SK-N-SH treated with all-trans-retinoic acid at 6 μM for 48 hours (cell line): Measurements from ENCODE around the gene CDH22.

Experiments
- ATAC-seq: fragments of 200-7000 bp; cut with Tn5 transposase; 3 replicates; pipeline ENCODE4 v1.9.1; 2020; ENCODE audit warnings: mild to moderate bottlenecking, moderate library complexity
- ARNTL ChIP-seq: fragments of 450-650 bp; formaldehyde crosslinking; IDR thresholded peaks from 2 replicates; pipeline ENCODE4 v1.5.0; 2020; ENCODE audit warnings: low read depth, mild to moderate bottlenecking, moderate library complexity, borderline replicate concordance
- BACH2 ChIP-seq: fragments of 250-450 bp; sonication (Bioruptor Pico); IDR thresholded peaks from 2 replicates; pipeline ENCODE4 v1.9.0; 2021; ENCODE audit warnings: mild to moderate bottlenecking, borderline replicate concordance
- CSDC2 ChIP-seq: fragments of 250-450 bp; sonication (Bioruptor Pico); IDR thresholded peaks from 2 replicates; pipeline ENCODE4 v1.5.0; 2020; ENCODE audit warnings: mild to moderate bottlenecking, moderate library complexity
- GLIS3 ChIP-seq: fragments of 250-450 bp; sonication (Bioruptor Pico); IDR thresholded peaks from 2 replicates; pipeline ENCODE4 v1.5.0; 2020; ENCODE audit warnings: mild to moderate bottlenecking, moderate library complexity
- ISL1 ChIP-seq: fragments of 250-450 bp; sonication (Bioruptor Pico); IDR thresholded peaks from 2 replicates; pipeline ENCODE4 v2.1.2; 2022; ENCODE audit warnings: mild to moderate bottlenecking, moderate library complexity
- PPARA ChIP-seq: fragments of 250-450 bp; sonication (Bioruptor Pico); IDR thresholded peaks from 2 replicates; pipeline ENCODE4 v1.5.0; 2020; ENCODE audit warnings: mild to moderate bottlenecking, borderline replicate concordance
- RARB ChIP-seq: fragments of 250-450 bp; sonication (Bioruptor Pico); IDR thresholded peaks from 2 replicates; pipeline ENCODE4 v1.8.0; 2021; ENCODE audit warnings: mild to moderate bottlenecking, moderate library complexity
- SNAI2 ChIP-seq: fragments of 250-450 bp; sonication (Bioruptor Pico); IDR thresholded peaks from 2 replicates; pipeline ENCODE4 v1.5.0; 2020; ENCODE audit warnings: mild to moderate bottlenecking, moderate library complexity
- TCF4 ChIP-seq: fragments of 250-450 bp; sonication (Bioruptor Pico); IDR thresholded peaks from 2 replicates; pipeline ENCODE4 v1.8.0; 2021; ENCODE audit warnings: mild to moderate bottlenecking, moderate library complexity, borderline replicate concordance
- TOX ChIP-seq: fragments of 250-450 bp; sonication (Bioruptor Pico); IDR thresholded peaks from 2 replicates; pipeline ENCODE4 v1.8.0; 2021; ENCODE audit warnings: mild to moderate bottlenecking, moderate library complexity, borderline replicate concordance
- ZC3H10 ChIP-seq: fragments of 250-450 bp; sonication (Bioruptor Pico); IDR thresholded peaks from 2 replicates; pipeline ENCODE4 v1.5.1; 2021; ENCODE audit warnings: mild to moderate bottlenecking, moderate library complexity
- ZFP3 ChIP-seq: fragments of 250-450 bp; sonication (Bioruptor Pico); IDR thresholded peaks from 2 replicates; pipeline ENCODE4 v1.5.0; 2020; ENCODE audit warnings: mild to moderate bottlenecking, moderate library complexity
- ZFP30 ChIP-seq: fragments of 450-650 bp; formaldehyde crosslinking; IDR thresholded peaks from 2 replicates; pipeline ENCODE4 v1.5.0; 2022; ENCODE audit warnings: mild to moderate bottlenecking, moderate library complexity
- ZNF565 ChIP-seq: fragments of 450-650 bp; formaldehyde crosslinking; conservative IDR thresholded peaks from 2 replicates; pipeline ENCODE4 v1.5.0; 2020; ENCODE audit warnings: low read depth, mild to moderate bottlenecking, moderate library complexity
- ZNF70 ChIP-seq: fragments of 450-650 bp; formaldehyde crosslinking; IDR thresholded peaks from 2 replicates; pipeline ENCODE4 v1.5.0; 2020; ENCODE audit warnings: mild to moderate bottlenecking, moderate library complexity
- ZNF8 ChIP-seq: fragments of 450-650 bp; formaldehyde crosslinking; IDR thresholded peaks from 2 replicates; pipeline ENCODE4 v1.5.0; 2020; ENCODE audit warnings: mild to moderate bottlenecking, moderate library complexity
- TF ChIP-seq, protein P1 (sequence below): fragments of 250-450 bp; sonication (Bioruptor Pico); IDR thresholded peaks from 2 replicates; pipeline ENCODE4 v1.8.0; 2021; ENCODE audit warnings: low read depth, mild to moderate bottlenecking, moderate library complexity, borderline replicate concordance
- TF ChIP-seq, protein P2 (sequence below): fragments of 250-450 bp; sonication (Bioruptor Pico); IDR thresholded peaks from 2 replicates; pipeline ENCODE4 v1.5.0; 2020; ENCODE audit warnings: mild to moderate bottlenecking, moderate library complexity
- TF ChIP-seq, protein P3 (sequence below): fragments of 250-450 bp; sonication (Bioruptor Pico); IDR thresholded peaks from 2 replicates; pipeline ENCODE4 v1.5.1; 2021; ENCODE audit warnings: mild to moderate bottlenecking, moderate library complexity
- TF ChIP-seq, protein P4 (sequence below): fragments of 250-450 bp; sonication (Bioruptor Pico); IDR thresholded peaks from 2 replicates; pipeline ENCODE4 v1.8.0; 2020; ENCODE audit warnings: mild to moderate bottlenecking, moderate library complexity, borderline replicate concordance

Gene CDH22

DNA sequence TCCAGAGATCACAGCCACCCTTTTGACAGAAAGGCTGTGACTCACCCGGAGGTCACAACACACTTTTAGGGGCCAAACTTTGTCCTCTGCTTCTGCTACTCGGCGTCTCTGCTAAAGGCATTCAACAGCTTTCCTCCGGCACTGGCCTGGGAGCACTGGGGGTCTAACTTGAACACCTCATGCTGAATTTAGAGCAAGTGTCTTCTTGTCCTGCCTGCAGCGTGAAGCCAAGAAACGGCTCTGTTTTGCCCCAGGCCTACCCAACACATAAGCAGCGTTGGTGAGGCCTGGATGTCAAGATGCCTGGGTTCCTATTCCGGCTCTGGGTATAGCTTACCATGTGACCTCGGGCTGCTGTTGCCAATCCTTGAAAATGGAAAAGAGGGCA lies 2.3 kb downstream of the CDH22 start:
- TF ChIP-seq ZNF565, result no peak
- TF ChIP-seq, protein P1, sequence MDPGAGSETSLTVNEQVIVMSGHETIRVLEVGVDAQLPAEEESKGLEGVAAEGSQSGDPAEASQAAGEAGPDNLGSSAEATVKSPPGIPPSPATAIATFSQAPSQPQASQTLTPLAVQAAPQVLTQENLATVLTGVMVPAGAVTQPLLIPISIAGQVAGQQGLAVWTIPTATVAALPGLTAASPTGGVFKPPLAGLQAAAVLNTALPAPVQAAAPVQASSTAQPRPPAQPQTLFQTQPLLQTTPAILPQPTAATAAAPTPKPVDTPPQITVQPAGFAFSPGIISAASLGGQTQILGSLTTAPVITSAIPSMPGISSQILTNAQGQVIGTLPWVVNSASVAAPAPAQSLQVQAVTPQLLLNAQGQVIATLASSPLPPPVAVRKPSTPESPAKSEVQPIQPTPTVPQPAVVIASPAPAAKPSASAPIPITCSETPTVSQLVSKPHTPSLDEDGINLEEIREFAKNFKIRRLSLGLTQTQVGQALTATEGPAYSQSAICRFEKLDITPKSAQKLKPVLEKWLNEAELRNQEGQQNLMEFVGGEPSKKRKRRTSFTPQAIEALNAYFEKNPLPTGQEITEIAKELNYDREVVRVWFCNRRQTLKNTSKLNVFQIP (CRISPR knock-in tag), result no peak
- TF ChIP-seq TOX (CRISPR knock-in tag), result no peak
- TF ChIP-seq ZNF8, result no peak
- no peak for TF ChIP-seq BACH2 (CRISPR knock-in tag)
- no peak for TF ChIP-seq SNAI2 (CRISPR knock-in tag)
- no peak for TF ChIP-seq CSDC2 (CRISPR knock-in tag)
- TF ChIP-seq, protein P2, sequence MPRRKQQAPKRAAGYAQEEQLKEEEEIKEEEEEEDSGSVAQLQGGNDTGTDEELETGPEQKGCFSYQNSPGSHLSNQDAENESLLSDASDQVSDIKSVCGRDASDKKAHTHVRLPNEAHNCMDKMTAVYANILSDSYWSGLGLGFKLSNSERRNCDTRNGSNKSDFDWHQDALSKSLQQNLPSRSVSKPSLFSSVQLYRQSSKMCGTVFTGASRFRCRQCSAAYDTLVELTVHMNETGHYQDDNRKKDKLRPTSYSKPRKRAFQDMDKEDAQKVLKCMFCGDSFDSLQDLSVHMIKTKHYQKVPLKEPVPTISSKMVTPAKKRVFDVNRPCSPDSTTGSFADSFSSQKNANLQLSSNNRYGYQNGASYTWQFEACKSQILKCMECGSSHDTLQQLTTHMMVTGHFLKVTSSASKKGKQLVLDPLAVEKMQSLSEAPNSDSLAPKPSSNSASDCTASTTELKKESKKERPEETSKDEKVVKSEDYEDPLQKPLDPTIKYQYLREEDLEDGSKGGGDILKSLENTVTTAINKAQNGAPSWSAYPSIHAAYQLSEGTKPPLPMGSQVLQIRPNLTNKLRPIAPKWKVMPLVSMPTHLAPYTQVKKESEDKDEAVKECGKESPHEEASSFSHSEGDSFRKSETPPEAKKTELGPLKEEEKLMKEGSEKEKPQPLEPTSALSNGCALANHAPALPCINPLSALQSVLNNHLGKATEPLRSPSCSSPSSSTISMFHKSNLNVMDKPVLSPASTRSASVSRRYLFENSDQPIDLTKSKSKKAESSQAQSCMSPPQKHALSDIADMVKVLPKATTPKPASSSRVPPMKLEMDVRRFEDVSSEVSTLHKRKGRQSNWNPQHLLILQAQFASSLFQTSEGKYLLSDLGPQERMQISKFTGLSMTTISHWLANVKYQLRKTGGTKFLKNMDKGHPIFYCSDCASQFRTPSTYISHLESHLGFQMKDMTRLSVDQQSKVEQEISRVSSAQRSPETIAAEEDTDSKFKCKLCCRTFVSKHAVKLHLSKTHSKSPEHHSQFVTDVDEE (CRISPR knock-in tag), result no peak
- TF ChIP-seq, protein P3, sequence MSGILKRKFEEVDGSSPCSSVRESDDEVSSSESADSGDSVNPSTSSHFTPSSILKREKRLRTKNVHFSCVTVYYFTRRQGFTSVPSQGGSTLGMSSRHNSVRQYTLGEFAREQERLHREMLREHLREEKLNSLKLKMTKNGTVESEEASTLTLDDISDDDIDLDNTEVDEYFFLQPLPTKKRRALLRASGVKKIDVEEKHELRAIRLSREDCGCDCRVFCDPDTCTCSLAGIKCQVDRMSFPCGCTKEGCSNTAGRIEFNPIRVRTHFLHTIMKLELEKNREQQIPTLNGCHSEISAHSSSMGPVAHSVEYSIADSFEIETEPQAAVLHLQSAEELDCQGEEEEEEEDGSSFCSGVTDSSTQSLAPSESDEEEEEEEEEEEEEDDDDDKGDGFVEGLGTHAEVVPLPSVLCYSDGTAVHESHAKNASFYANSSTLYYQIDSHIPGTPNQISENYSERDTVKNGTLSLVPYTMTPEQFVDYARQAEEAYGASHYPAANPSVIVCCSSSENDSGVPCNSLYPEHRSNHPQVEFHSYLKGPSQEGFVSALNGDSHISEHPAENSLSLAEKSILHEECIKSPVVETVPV (CRISPR knock-in tag), result no peak
- no peak for TF ChIP-seq ZFP3 (CRISPR knock-in tag)
- no peak for TF ChIP-seq ZNF70 (CRISPR knock-in tag)
- TF ChIP-seq, protein P4, sequence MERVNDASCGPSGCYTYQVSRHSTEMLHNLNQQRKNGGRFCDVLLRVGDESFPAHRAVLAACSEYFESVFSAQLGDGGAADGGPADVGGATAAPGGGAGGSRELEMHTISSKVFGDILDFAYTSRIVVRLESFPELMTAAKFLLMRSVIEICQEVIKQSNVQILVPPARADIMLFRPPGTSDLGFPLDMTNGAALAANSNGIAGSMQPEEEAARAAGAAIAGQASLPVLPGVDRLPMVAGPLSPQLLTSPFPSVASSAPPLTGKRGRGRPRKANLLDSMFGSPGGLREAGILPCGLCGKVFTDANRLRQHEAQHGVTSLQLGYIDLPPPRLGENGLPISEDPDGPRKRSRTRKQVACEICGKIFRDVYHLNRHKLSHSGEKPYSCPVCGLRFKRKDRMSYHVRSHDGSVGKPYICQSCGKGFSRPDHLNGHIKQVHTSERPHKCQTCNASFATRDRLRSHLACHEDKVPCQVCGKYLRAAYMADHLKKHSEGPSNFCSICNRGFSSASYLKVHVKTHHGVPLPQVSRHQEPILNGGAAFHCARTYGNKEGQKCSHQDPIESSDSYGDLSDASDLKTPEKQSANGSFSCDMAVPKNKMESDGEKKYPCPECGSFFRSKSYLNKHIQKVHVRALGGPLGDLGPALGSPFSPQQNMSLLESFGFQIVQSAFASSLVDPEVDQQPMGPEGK (CRISPR knock-in tag), result no peak
- TF ChIP-seq ZFP30, result no peak
- no peak for TF ChIP-seq ISL1
- no peak for ATAC-seq

DNA sequence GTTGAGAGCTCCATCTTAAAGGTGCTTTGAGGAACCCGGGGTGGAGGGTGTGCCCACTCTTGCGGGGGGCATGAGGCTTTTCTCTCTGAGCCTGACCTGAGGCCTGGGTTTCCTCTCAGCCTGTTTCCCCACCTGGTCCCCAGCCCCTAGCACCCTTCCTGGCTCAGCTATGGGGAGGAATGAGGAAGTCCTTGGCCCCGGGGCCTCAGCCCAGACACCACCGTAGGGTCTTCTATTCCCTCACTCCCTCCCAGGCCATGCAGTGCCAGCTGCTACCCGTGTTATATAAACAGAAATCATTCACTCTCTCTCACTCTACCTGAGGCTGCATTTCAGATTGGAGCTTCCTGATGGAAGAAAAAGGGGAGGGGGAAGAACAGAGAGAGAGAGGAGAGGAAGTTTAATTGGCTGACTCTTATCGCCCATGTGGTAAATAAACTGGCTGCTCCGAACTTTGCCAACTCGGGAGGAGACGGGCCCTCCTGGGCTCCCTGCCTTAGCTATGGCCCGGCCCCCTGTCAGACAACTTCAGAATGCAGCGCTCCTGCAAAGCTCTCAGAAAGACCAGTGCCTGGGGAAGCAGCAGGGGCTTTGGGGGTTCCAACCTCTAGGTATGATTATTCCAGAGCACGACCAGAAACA lies 2.8 kb downstream of the CDH22 start:
- no peak for ATAC-seq
- TF ChIP-seq ZNF70 (CRISPR knock-in tag) (no peak), GLIS3 (CRISPR knock-in tag) (no peak), ZFP30 (no peak), BACH2 (CRISPR knock-in tag) (no peak), TCF4 (CRISPR knock-in tag) (no peak), SNAI2 (CRISPR knock-in tag) (no peak), ARNTL (no peak), CSDC2 (CRISPR knock-in tag) (no peak), ZC3H10 (no peak), PPARA (CRISPR knock-in tag) (no peak), RARB (CRISPR knock-in tag) (no peak)
- TF ChIP-seq, protein P4 (CRISPR knock-in tag), result no peak
- TF ChIP-seq, protein P1 (CRISPR knock-in tag), result no peak
